Effector memory CD4-positive, alpha-beta T cell (primary cell): Measurements from ENCODE around the gene USP27X.

Experiments
- DNase-seq, 3 donors: peaks; one replicate each; pipeline ENCODE4 v3.0.0-alpha.2; 2020
- H3K27ac ChIP-seq: 2 replicates; pipeline ENCODE4 v1.7.0; 2013; ENCODE audit warnings: mild to moderate bottlenecking, low read length, moderate library complexity; ENCODE audit not compliant: insufficient read depth, poor library complexity, severe bottlenecking
- H3K27me3 ChIP-seq: replicated peaks from 2 replicates; pipeline ENCODE4 v1.7.0; 2013; ENCODE audit warnings: mild to moderate bottlenecking, low read length; ENCODE audit not compliant: insufficient read depth, control insufficient read depth, poor library complexity, severe bottlenecking
- H3K36me3 ChIP-seq: 2 replicates; pipeline ENCODE4 v1.7.0; 2013; ENCODE audit warnings: mild to moderate bottlenecking, low read length, moderate library complexity; ENCODE audit not compliant: control insufficient read depth, insufficient read depth
- H3K4me1 ChIP-seq: 2 replicates; pipeline ENCODE4 v1.7.0; 2013; ENCODE audit warnings: low read length, mild to moderate bottlenecking; ENCODE audit not compliant: control insufficient read depth, insufficient read depth, poor library complexity, severe bottlenecking
- H3K4me3 ChIP-seq: 2 replicates; pipeline ENCODE4 v1.7.0; 2013; ENCODE audit warnings: low read length, low read depth, mild to moderate bottlenecking; ENCODE audit not compliant: insufficient read depth, poor library complexity, severe bottlenecking
- H3K9me3 ChIP-seq: 2 replicates; pipeline ENCODE4 v1.7.0; 2013; ENCODE audit warnings: mild to moderate bottlenecking, low read length, moderate library complexity; ENCODE audit not compliant: control insufficient read depth

The USP27X gene

DNA sequence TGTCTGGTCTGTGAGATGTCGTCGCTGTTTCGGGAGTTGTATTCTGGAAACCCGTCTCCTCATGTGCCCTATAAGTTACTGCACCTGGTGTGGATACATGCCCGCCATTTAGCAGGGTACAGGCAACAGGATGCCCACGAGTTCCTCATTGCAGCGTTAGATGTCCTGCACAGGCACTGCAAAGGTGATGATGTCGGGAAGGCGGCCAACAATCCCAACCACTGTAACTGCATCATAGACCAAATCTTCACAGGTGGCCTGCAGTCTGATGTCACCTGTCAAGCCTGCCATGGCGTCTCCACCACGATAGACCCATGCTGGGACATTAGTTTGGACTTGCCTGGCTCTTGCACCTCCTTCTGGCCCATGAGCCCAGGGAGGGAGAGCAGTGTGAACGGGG, 1.4 kb downstream of the USP27X start:
- Histone ChIP-seq H3K4me3 (no peak overlapping the region), H3K36me3 (no peaks in the 10 kb centered on the region), H3K27me3 (no peaks in the 10 kb centered on the region), H3K27ac (no peak overlapping the region), H3K4me1 (peaks cover 3% of the 10 kb centered on the region), H3K9me3 (no peaks in the 10 kb centered on the region)
- DNase-seq, result no peak

DNA sequence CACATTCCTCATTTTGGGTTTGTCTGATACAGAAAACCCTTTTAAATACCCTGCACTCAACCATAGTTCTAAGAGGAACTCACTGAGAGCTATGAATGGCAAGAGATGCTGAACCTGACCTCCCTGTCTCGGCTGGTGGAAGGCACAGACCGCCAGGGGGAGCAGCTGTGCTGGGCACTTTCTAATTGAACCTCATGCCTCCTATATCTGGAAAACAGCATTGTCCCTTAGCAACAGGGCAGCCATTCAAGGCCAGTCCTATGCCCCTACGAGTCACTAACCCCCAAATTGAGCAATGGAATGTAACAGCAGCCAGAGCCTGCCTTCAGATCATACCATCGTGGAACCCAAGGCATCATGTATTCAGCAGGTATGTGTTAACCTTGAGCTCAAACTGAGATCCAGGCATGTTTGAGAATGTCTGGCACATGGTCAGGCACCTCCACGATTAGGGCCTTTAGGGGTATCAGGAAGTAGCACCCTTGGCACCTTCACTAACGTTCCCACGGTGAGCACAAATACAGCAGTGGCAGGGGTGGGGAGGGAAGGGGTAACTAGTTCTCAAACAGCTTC, 5.1 kb downstream of the USP27X start:
- Histone ChIP-seq H3K4me1 (no peaks in the 10 kb centered on the region), H3K27me3 (no peaks in the 10 kb centered on the region), H3K27ac (no peak overlapping the region), H3K9me3 (no peaks in the 10 kb centered on the region), H3K4me3 (no peak overlapping the region), H3K36me3 (no peaks in the 10 kb centered on the region)
- DNase-seq, result peak in 1 of 3 donors; percentile 26

DNA sequence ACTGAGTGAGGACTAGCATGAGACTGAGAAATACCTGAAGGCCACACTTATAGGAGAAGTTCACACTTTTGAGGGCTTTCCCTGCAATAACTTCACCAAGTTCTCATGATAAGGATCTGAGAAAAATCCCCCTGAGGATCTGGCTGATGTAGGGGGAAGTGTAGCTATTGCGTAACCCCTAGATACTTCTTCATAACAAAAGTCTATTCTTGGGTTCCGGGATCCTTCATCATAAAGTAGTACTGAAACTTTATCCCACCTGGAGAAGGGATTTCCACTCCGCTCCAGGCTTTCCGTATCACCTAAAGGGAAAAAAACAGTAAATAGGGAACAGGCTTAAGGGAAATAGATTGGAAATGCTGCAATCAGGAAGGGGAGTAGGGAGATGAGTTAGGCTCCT, 13.3 kb downstream of the USP27X start:
- no peaks in the 10 kb centered on the region for H3K27me3 ChIP-seq
- no peaks in the 10 kb centered on the region for H3K9me3 ChIP-seq
- DNase-seq, result no peak
- H3K4me1 ChIP-seq, result no peaks in the 10 kb centered on the region
- H3K36me3 ChIP-seq, result no peaks in the 10 kb centered on the region
- no peak overlapping the region for H3K27ac ChIP-seq
- no peak overlapping the region for H3K4me3 ChIP-seq

DNA sequence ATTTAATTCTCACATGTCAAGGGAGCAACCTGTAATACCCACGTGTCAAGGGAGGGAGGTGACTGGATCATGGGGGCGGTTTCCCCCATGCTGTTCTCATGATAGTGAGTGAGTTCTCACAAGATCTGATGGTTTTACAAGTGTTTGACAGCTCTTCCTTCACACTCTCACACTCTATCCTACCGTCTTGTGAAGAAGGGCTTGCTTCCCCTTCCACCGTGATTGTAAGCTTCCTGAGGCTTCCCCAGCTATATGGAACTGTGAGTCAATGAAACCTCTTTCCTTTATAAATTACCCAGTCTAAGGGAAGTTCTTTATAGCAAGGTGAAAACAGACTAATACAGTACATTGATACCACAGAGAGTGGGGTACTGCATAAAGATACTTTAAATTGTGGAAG, 17.7 kb downstream of the USP27X start:
- DNase-seq, result no peak
- Histone ChIP-seq H3K27ac (no peak overlapping the region), H3K27me3 (no peaks in the 10 kb centered on the region), H3K9me3 (no peaks in the 10 kb centered on the region), H3K36me3 (no peaks in the 10 kb centered on the region), H3K4me3 (no peak overlapping the region), H3K4me1 (no peaks in the 10 kb centered on the region)

DNA sequence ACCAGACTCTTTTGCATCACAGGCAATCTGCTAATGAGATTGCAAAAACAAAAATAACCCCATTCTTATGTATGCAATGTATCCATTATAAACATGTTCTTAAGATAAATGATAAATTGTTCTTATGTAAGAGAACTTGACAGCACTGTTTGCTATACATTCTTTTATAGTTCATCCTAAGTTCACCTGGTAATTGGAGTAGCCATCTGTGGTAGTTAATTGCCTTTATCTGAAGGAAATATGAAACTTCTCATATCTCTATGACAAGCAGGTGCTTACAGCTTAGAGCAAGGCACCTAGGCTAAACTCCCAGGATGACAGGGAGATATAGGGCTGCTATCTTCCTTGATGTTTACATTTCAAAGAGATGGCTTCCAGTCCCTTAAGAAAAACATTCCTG, 21.8 kb downstream of the USP27X start:
- no peaks in the 10 kb centered on the region for H3K27me3 ChIP-seq
- no peaks in the 10 kb centered on the region for H3K9me3 ChIP-seq
- H3K4me3 ChIP-seq, result no peak overlapping the region
- no peaks in the 10 kb centered on the region for H3K4me1 ChIP-seq
- no peak overlapping the region for H3K27ac ChIP-seq
- H3K36me3 ChIP-seq, result no peaks in the 10 kb centered on the region
- no peak for DNase-seq

DNA sequence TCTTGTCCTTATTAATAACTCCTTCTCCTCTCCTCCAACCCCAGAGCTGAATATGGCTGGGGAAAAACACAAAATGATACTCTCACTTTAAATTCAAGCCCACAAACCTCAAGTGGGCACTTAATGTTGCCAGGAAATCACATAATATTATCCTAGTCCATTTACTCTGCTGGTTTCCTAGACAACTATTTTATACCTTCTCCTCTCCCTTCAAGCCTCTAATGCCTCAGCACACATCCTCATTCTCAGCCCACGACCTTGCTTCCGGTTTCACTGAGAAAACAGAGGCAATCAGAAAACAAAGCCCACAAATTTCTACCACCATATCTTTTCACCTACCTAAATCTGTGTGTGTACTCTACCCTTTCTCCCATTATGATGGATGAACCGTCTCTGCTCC, 31.1 kb downstream of the USP27X start:
- Histone ChIP-seq H3K36me3 (no peaks in the 10 kb centered on the region), H3K9me3 (no peaks in the 10 kb centered on the region), H3K27me3 (no peaks in the 10 kb centered on the region), H3K27ac (no peak overlapping the region), H3K4me3 (no peak overlapping the region), H3K4me1 (peaks cover 4% of the 10 kb centered on the region)
- DNase-seq, result no peak

DNA sequence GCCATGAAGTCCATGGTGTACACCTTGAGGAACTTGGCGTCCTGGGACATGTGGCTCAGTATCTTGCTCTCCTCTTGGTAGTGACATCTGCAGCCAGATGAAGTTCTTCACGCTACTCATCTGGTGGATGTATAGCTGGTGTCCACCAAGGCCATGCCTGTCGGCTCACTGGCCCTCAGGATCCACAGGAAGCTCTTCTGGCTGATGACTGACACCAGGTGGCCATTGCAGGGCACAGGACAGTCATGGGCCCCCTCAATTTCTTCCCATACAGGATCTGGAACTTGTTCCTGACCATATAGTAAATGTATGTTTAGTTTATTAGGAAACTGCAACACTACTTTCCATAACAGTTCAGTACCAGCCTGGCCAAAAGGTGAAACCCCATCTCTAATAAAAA, 32.8 kb downstream of the USP27X start:
- Histone ChIP-seq H3K36me3 (no peaks in the 10 kb centered on the region), H3K27me3 (no peaks in the 10 kb centered on the region), H3K4me3 (no peak overlapping the region), H3K9me3 (no peaks in the 10 kb centered on the region), H3K27ac (no peak overlapping the region), H3K4me1 (peaks cover 4% of the 10 kb centered on the region)
- DNase-seq, result no peak

DNA sequence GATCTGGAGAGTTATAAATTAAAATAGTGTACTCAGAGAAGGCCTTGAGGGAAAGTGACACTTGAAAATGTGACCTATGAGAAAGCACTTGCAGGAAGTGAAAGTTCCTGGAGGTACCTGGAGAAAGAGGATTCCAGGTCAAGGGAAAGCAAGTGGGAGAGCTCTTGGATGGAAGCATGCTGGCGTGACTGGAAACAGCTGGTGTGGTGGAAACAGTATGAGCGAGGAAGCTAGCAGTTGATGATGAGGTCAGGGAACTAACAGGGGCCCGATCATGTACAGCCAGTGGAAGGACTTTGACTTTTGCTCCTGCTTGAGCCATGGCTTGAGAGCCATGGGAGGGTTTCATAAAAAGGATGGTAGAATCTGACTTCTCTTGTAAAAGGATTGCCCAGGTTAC, 33.6 kb downstream of the USP27X start:
- no peak for DNase-seq
- H3K9me3 ChIP-seq, result no peaks in the 10 kb centered on the region
- H3K27ac ChIP-seq, result no peak overlapping the region
- no peaks in the 10 kb centered on the region for H3K36me3 ChIP-seq
- H3K4me3 ChIP-seq, result no peak overlapping the region
- H3K27me3 ChIP-seq, result no peaks in the 10 kb centered on the region
- H3K4me1 ChIP-seq, result peaks cover 4% of the 10 kb centered on the region

DNA sequence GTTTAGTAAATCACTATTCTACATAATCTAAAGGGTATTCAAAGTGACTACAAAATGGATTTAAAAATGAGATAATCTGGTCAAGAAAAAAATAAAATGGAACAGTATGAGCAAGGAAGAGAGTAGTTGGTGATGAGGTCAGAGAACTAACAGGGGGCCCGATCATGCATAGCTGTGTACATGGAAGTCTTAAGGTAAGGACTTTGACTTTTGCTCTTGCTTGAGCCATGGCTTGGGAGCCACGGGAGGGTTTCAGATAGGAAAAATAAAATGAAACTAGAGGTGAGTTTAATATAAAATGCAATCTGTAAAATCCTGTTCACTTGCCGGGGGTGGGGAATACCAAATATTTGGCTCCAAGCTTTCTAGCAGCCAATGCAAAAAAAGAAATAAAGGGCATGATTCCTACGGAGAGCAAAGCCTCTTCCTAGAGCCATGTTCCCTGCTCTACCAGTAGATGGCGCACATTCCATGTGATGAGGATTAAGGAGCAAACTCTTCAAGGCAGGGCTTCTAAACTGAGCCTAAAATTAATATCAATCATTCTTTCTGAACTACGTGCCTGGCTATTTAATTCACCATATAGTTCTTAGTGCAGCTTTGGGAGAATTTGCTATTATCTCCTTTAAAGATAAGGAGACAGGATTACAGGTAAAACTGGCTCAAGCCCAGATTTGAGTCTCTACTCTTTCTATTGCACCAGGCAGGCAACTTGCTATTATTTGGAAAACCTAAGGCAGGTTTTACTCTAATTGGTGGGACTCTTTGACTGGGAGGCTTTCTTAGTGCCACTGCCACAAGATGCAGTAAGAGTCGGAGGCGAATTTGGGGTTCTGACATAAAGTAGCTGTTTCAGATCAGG, 36.3 kb downstream of the USP27X start:
- H3K36me3 ChIP-seq, result no peaks in the 10 kb centered on the region
- no peak overlapping the region for H3K27ac ChIP-seq
- peak in 1 of 3 donors; percentile 26 for DNase-seq
- H3K4me1 ChIP-seq, result no peaks in the 10 kb centered on the region
- H3K4me3 ChIP-seq, result no peak overlapping the region
- no peaks in the 10 kb centered on the region for H3K9me3 ChIP-seq
- H3K27me3 ChIP-seq, result no peaks in the 10 kb centered on the region

DNA sequence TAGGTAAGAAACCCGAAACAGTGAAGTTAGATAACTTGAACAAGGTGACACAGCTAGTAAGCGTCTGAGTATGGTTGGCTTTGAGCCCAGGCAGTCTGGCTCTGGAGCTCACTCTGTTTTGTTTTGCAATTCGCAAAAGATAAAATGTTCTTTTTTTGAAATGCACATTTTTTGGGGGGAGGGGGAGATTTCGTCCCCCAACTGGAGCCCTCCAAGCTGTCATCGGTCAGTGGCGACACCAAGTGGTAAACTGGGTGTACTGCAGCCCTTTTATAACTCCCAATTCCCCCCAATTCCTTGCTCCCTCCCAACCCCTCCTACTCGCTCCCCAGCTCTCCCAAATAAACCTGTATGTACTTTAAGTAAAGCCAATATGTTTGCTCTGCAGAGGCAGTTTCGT, 40.3 kb downstream of the USP27X start:
- Histone ChIP-seq H3K27me3 (no peaks in the 10 kb centered on the region), H3K9me3 (no peaks in the 10 kb centered on the region), H3K4me1 (no peaks in the 10 kb centered on the region), H3K36me3 (no peaks in the 10 kb centered on the region), H3K4me3 (no peak overlapping the region), H3K27ac (no peak overlapping the region)
- DNase-seq, result peak in 1 of 3 donors; percentile 11
